Measurements from ENCODE around the gene DENND1A.
"Not testable (repeated sequence)": the region's sequence is repeated elsewhere in the genome, so short reads cannot be mapped to it uniquely, and the experiment has no call there.

Gene DENND1A

GRCh38 chr9:123339666-123340510 is 590.0 kb downstream of the DENND1A start:
- peaks cover 59% of the 10 kb centered on the region for H3K4me1 Mint-ChIP-seq
- peak overlapping the region; percentile 88 to 96 for H3K4me3 Mint-ChIP-seq
- peak; percentile 73 to 85 for DNase-seq
- H3K27ac Mint-ChIP-seq = peak overlapping the region; percentile 98 to 99
- H3K27me3 Mint-ChIP-seq = no peaks in the 10 kb centered on the region
- peak; percentile 84 for ATAC-seq
- no peaks in the 10 kb centered on the region for H3K9me3 Mint-ChIP-seq

GRCh38 chr9:123338710-123339665 is 590.9 kb downstream of the DENND1A start:
- peak; percentile 77 to 88 for DNase-seq
- Mint-ChIP-seq H3K4me3 (peak overlapping the region; percentile 88 to 96), H3K27ac (peak overlapping the region; percentile 98 to 99), H3K27me3 (no peaks in the 10 kb centered on the region), H3K9me3 (no peaks in the 10 kb centered on the region), H3K4me1 (peaks cover 59% of the 10 kb centered on the region)
- peak; percentile 90 for ATAC-seq

GRCh38 chr9:123337971-123338370 is 592.0 kb downstream of the DENND1A start:
- DNase-seq (no peak), ATAC-seq (no peak)
- Mint-ChIP-seq H3K9me3 (no peaks in the 10 kb centered on the region), H3K4me1 (peaks cover 65% of the 10 kb centered on the region), H3K27me3 (no peaks in the 10 kb centered on the region), H3K27ac (no peak overlapping the region), H3K4me3 (no peak overlapping the region)

- Mint-ChIP-seq H3K4me3 (no peak overlapping the region), H3K9me3 (peaks cover 0 to 4% of the 10 kb centered on the region in 2 donors), H3K27me3 (no peaks in the 10 kb centered on the region), H3K4me1 (peaks cover 71% of the 10 kb centered on the region), H3K27ac (no peak overlapping the region)
- DNase-seq (no peak), ATAC-seq (no peak)
These were observed 593.0 kb downstream of the DENND1A start for GRCh38 chr9:123336959-123337358.

GRCh38 chr9:123336449-123336848 is 593.5 kb downstream of the DENND1A start:
- H3K4me3 Mint-ChIP-seq = no peak overlapping the region
- peaks cover 70% of the 10 kb centered on the region for H3K4me1 Mint-ChIP-seq
- H3K27ac Mint-ChIP-seq = no peak overlapping the region
- ATAC-seq = no peak
- peaks cover 0 to 4% of the 10 kb centered on the region in 2 donors for H3K9me3 Mint-ChIP-seq
- no peaks in the 10 kb centered on the region for H3K27me3 Mint-ChIP-seq
- DNase-seq = no peak

GRCh38 chr9:123335986-123336329 is 594.0 kb downstream of the DENND1A start:
- no peak overlapping the region for H3K27ac Mint-ChIP-seq
- H3K9me3 Mint-ChIP-seq = peaks cover 0 to 4% of the 10 kb centered on the region in 2 donors
- no peak for ATAC-seq
- DNase-seq = no peak
- H3K27me3 Mint-ChIP-seq = no peaks in the 10 kb centered on the region
- peaks cover 65% of the 10 kb centered on the region for H3K4me1 Mint-ChIP-seq
- no peak overlapping the region for H3K4me3 Mint-ChIP-seq

GRCh38 chr9:123335193-123335985 is 594.5 kb downstream of the DENND1A start:
- Mint-ChIP-seq H3K4me3 (no peak overlapping the region), H3K27ac (no peak overlapping the region), H3K9me3 (peaks cover 0 to 4% of the 10 kb centered on the region in 2 donors), H3K4me1 (peaks cover 59% of the 10 kb centered on the region), H3K27me3 (no peaks in the 10 kb centered on the region)
- DNase-seq (no peak), ATAC-seq (no peak)

GRCh38 chr9:123334639-123335038 is 595.3 kb downstream of the DENND1A start:
- Mint-ChIP-seq H3K9me3 (peaks cover 0 to 4% of the 10 kb centered on the region in 2 donors), H3K27me3 (no peaks in the 10 kb centered on the region), H3K4me1 (peaks cover 52% of the 10 kb centered on the region), H3K27ac (no peak overlapping the region), H3K4me3 (no peak overlapping the region)
- no peak for ATAC-seq
- no peak for DNase-seq

- not testable (repeated sequence) for DNase-seq, H3K4me3 Mint-ChIP-seq, ATAC-seq, H3K27me3 Mint-ChIP-seq, H3K27ac Mint-ChIP-seq, H3K9me3 Mint-ChIP-seq
- peaks cover 45% of the 10 kb centered on the region for H3K4me1 Mint-ChIP-seq
These were observed 596.8 kb downstream of the DENND1A start for GRCh38 chr9:123333058-123333669.

GRCh38 chr9:123331346-123332060 is 598.4 kb downstream of the DENND1A start:
- no peak for ATAC-seq
- Mint-ChIP-seq H3K27me3 (no peaks in the 10 kb centered on the region), H3K27ac (no peak overlapping the region), H3K4me1 (peaks cover 41% of the 10 kb centered on the region), H3K9me3 (peaks cover 0 to 4% of the 10 kb centered on the region in 2 donors), H3K4me3 (no peak overlapping the region)
- DNase-seq = no peak
